H1 (cell line): ENCODE data around the gene DCDC2. TPM values are rescaled to one million over a fixed set of nuclear protein-coding genes. Genes with fewer than 3 reads are reported as not detected.

Experiments
- CTCF ChIA-PET: fragments of 300-600 bp; sonication (Branson Sonifier 250); formaldehyde crosslinking; loops from one replicate; lab custom pipeline; 2021; ENCODE audit not compliant: partially characterized antibody; lab: Charles Lee
- POLR2A ChIA-PET: fragments of 300-600 bp; sonication (Branson Sonifier 250); formaldehyde crosslinking; loops from one replicate; lab custom pipeline; 2021; ENCODE audit warnings: inconsistent platforms; ENCODE audit not compliant: partially characterized antibody; lab: Charles Lee
- DNase-seq, 2 experiments: peaks; one replicate each; pipeline versions ENCODE4 v3.0.0 to v3.0.0-alpha.2; 2010 to 2022; ENCODE audit warnings: low spot score in 2 of 2, low read depth in 1 of 2, mixed read lengths in 1 of 2
- FAIRE-seq: peaks from 2 replicates; lab custom pipeline; 2011; peaks lifted over from hg19 to GRCh38; lab: Jason Lieb, UNC
- H2AFZ ChIP-seq: 2 replicates; pipeline ENCODE4 v1.8.1; 2012; ENCODE audit warnings: low read length, inconsistent platforms
- H2AK5ac ChIP-seq: 2 replicates; pipeline ENCODE4 v1.6.1; 2013; ENCODE audit warnings: low read depth, low read length
- H2BK120ac ChIP-seq: replicated peaks from 2 replicates; pipeline ENCODE3; 2013; ENCODE audit warnings: low read depth, low read length, inconsistent platforms
- H2BK12ac ChIP-seq: 2 replicates; pipeline ENCODE4 v1.6.1; 2013; ENCODE audit warnings: low read depth, low read length
- H2BK15ac ChIP-seq: 2 replicates; pipeline ENCODE4 v1.6.1; 2013; ENCODE audit warnings: low read length
- H2BK20ac ChIP-seq: 2 replicates; pipeline ENCODE4 v1.6.1; 2013; ENCODE audit warnings: low read length
- H2BK5ac ChIP-seq: 2 replicates; pipeline ENCODE4 v1.6.1; 2013; ENCODE audit warnings: low read depth, low read length
- H3K14ac ChIP-seq: 2 replicates; pipeline ENCODE4 v1.6.1; 2013; ENCODE audit warnings: inconsistent platforms; ENCODE audit not compliant: insufficient read length
- H3K18ac ChIP-seq: 2 replicates; pipeline ENCODE4 v1.6.1; 2013; ENCODE audit warnings: low read length; ENCODE audit errors: extremely low read depth
- H3K23ac ChIP-seq: 2 replicates; pipeline ENCODE4 v1.6.1; 2013; ENCODE audit warnings: inconsistent platforms; ENCODE audit not compliant: insufficient read length
- H3K23me2 ChIP-seq: 2 replicates; pipeline ENCODE4 v1.6.1; 2013; ENCODE audit warnings: low read depth, low read length
- H3K27ac ChIP-seq: 2 replicates; pipeline ENCODE4 v1.6.1; 2011; ENCODE audit warnings: low read depth, low read length, inconsistent platforms
- H3K27me3 ChIP-seq, 4 experiments: replicated peaks in 1 of 4; 1 replicate in 1 of 4; 2 replicates in 3 of 4; pipeline versions ENCODE4 v1.6.1 to v1.8.1; 2011 to 2013; ENCODE audit warnings: low read length in 3 of 4, mild to moderate bottlenecking in 3 of 4, inconsistent platforms in 2 of 4, mixed read lengths in 2 of 4, moderate library complexity in 1 of 4; ENCODE audit not compliant: control insufficient read depth in 3 of 4, insufficient read depth in 3 of 4; ENCODE audit errors: extremely low read depth in 1 of 4
- H3K36me3 ChIP-seq, 4 experiments: 2 replicates each; pipeline versions ENCODE4 v1.6.1 to v1.8.1; 2011 to 2013; ENCODE audit warnings: mild to moderate bottlenecking in 4 of 4, low read length in 3 of 4, moderate library complexity in 2 of 4, control low read depth in 1 of 4, inconsistent platforms in 1 of 4; ENCODE audit not compliant: insufficient read depth in 4 of 4, control insufficient read depth in 2 of 4
- H3K4ac ChIP-seq: replicated peaks from 2 replicates; pipeline ENCODE3; 2013; ENCODE audit warnings: low read length, low read depth, mixed read lengths, inconsistent platforms; ENCODE audit not compliant: insufficient read length
- H3K4me1 ChIP-seq, 4 experiments: replicated peaks in 1 of 4; 1 replicate in 1 of 4; 2 replicates in 3 of 4; pipeline versions ENCODE4 v1.6.1 to v1.8.1; 2011 to 2013; ENCODE audit warnings: low read length in 3 of 4, inconsistent platforms in 2 of 4, mixed read lengths in 1 of 4; ENCODE audit not compliant: insufficient read depth in 4 of 4, control insufficient read depth in 3 of 4
- H3K4me2 ChIP-seq, 2 experiments: 2 replicates each; pipeline versions ENCODE4 v1.6.1 to v1.8.1; 2011 to 2013; ENCODE audit warnings: low read depth in 2 of 2, low read length in 2 of 2, control low read depth in 1 of 2, inconsistent platforms in 1 of 2, mild to moderate bottlenecking in 1 of 2; ENCODE audit not compliant: insufficient read depth in 1 of 2
- H3K4me3 ChIP-seq, 4 experiments: fragments of 200-600, 300-600 bp in 1 of 4; sonication (generic), shearing (Covaris generic), sonication (Bioruptor Twin) in 1 of 4; 2 replicates each; pipeline versions ENCODE4 v1.5.1 to v1.8.1; 2011 to 2016; ENCODE audit warnings: low read length in 4 of 4, low read depth in 3 of 4, control low read depth in 2 of 4, inconsistent platforms in 2 of 4, mild to moderate bottlenecking in 2 of 4, mixed read lengths in 1 of 4, moderate library complexity in 1 of 4; ENCODE audit not compliant: insufficient read depth in 2 of 4; ENCODE audit errors: extremely low read depth in 1 of 4
- H3K56ac ChIP-seq: replicated peaks from 2 replicates; pipeline ENCODE3; 2013; ENCODE audit warnings: low read depth, mild to moderate bottlenecking, mixed read lengths, low read length, inconsistent platforms; ENCODE audit not compliant: insufficient read length
- H3K79me1 ChIP-seq: 2 replicates; pipeline ENCODE4 v1.6.1; 2013; ENCODE audit warnings: low read depth, low read length, control low read depth
- H3K79me2 ChIP-seq, 2 experiments: 2 replicates each; pipeline versions ENCODE4 v1.6.1 to v1.8.1; 2012 to 2013; ENCODE audit warnings: low read length in 2 of 2, mild to moderate bottlenecking in 2 of 2, inconsistent platforms in 1 of 2; ENCODE audit not compliant: insufficient read depth in 2 of 2, control insufficient read depth in 1 of 2
- H3K9ac ChIP-seq, 4 experiments: replicated peaks in 1 of 4; 1 replicate in 1 of 4; 2 replicates in 3 of 4; pipeline versions ENCODE4 v1.6.1 to v1.8.1; 2011 to 2013; ENCODE audit warnings: low read depth in 3 of 4, low read length in 3 of 4, control low read depth in 2 of 4, mild to moderate bottlenecking in 2 of 4, moderate library complexity in 2 of 4, inconsistent platforms in 1 of 4; ENCODE audit errors: extremely low read depth in 1 of 4
- H3K9me3 ChIP-seq, 2 experiments: 2 replicates each; pipeline versions ENCODE4 v1.6.1 to v1.8.1; 2012 to 2013; ENCODE audit warnings: mild to moderate bottlenecking in 2 of 2, moderate library complexity in 2 of 2, control low read depth in 1 of 2, inconsistent platforms in 1 of 2, low read depth in 1 of 2, low read length in 1 of 2, mixed read lengths in 1 of 2; ENCODE audit not compliant: insufficient read depth in 2 of 2
- H4K20me1 ChIP-seq, 2 experiments: replicated peaks in 1 of 2; 2 replicates each; pipeline versions ENCODE3 to v1.8.1; 2011 to 2013; ENCODE audit warnings: inconsistent platforms in 2 of 2, low read length in 2 of 2, mild to moderate bottlenecking in 1 of 2; ENCODE audit not compliant: insufficient read depth in 2 of 2, control insufficient read depth in 1 of 2
- H4K5ac ChIP-seq: 2 replicates; pipeline ENCODE4 v1.6.1; 2013; ENCODE audit warnings: low read length, low read depth, mixed read lengths, inconsistent platforms; ENCODE audit not compliant: insufficient read length
- H4K8ac ChIP-seq: 2 replicates; pipeline ENCODE4 v1.8.0; 2013; ENCODE audit warnings: mild to moderate bottlenecking, moderate library complexity, low read length, inconsistent platforms; ENCODE audit not compliant: insufficient read depth; ENCODE audit errors: extremely low read depth
- H4K91ac ChIP-seq: replicated peaks from 2 replicates; pipeline ENCODE3; 2013; ENCODE audit warnings: low read length, mixed read lengths, inconsistent platforms; ENCODE audit not compliant: insufficient read length
- ASH2L ChIP-seq: fragments of 200-600, 300-600 bp; sonication (generic); IDR thresholded peaks from one replicate; pipeline ENCODE4 v1.7.1; 2017; ENCODE audit warnings: low read length
- BACH1 ChIP-seq: IDR thresholded peaks from 2 replicates; pipeline ENCODE4 v1.6.1; 2012; ENCODE audit warnings: low read length, improper control_type of control experiment
- BCL11A ChIP-seq, 2 experiments: IDR thresholded peaks; one replicate each; pipeline ENCODE4 v1.6.1; 2011; ENCODE audit warnings: low read depth in 2 of 2, low read length in 2 of 2, mild to moderate bottlenecking in 2 of 2
- EGR1 ChIP-seq: IDR thresholded peaks from 2 replicates; pipeline ENCODE4 v1.6.1; 2011; ENCODE audit warnings: low read depth, low read length, borderline replicate concordance
- EZH2 ChIP-seq: fragments of 200-600 bp; sonication (generic); IDR thresholded peaks from 2 replicates; pipeline ENCODE4 v1.7.1; 2012; ENCODE audit warnings: low read depth, mild to moderate bottlenecking, moderate library complexity, low read length, inconsistent platforms; ENCODE audit not compliant: severe bottlenecking
- GABPA ChIP-seq: IDR thresholded peaks from 2 replicates; pipeline ENCODE4 v1.6.1; 2011; ENCODE audit warnings: mild to moderate bottlenecking, low read length, moderate library complexity, borderline replicate concordance; ENCODE audit not compliant: insufficient read depth
- HDAC6 ChIP-seq: IDR thresholded peaks from one replicate; pipeline ENCODE4 v1.7.1; 2012; ENCODE audit warnings: low read depth, mild to moderate bottlenecking, inconsistent platforms, low read length, moderate library complexity
- POLR2AphosphoS5 ChIP-seq: IDR thresholded peaks from 2 replicates; pipeline ENCODE4 v1.6.1; 2011; ENCODE audit warnings: low read depth, low read length
- RFX5 ChIP-seq: IDR thresholded peaks from 2 replicates; pipeline ENCODE4 v1.6.1; 2011; ENCODE audit warnings: low read depth, low read length, improper control_type of control experiment, borderline replicate concordance
- RNF2 ChIP-seq: fragments of 200-900, 300-1000 bp; sonication (generic); IDR thresholded peaks from 2 replicates; pipeline ENCODE4 v1.7.1; 2016; ENCODE audit warnings: borderline replicate concordance, low read depth, mild to moderate bottlenecking, antibody characterized with exemption, low read length; ENCODE audit not compliant: poor library complexity, severe bottlenecking; ENCODE audit errors: missing control alignments
- SIN3A ChIP-seq, 2 experiments: IDR thresholded peaks in 1 of 2; conservative IDR thresholded peaks in 1 of 2; 2 replicates each; pipeline ENCODE4 v1.6.1; 2011 to 2012; ENCODE audit warnings: low read length in 2 of 2, improper control_type of control experiment in 1 of 2, low read depth in 1 of 2, mild to moderate bottlenecking in 1 of 2
- WGBS, 2 experiments: shearing (Covaris generic) in 1 of 2; methylation state at CpG; one replicate each; pipeline versions ENCODE4 v1.1.6 to v1.1.7; 2013 to 2015; ENCODE audit warnings: low lambda C conversion rate in 2 of 2, mixed read lengths in 2 of 2, inconsistent platforms in 1 of 2, low coverage in 1 of 2, missing lambda C conversion rate in 1 of 2; ENCODE audit not compliant: insufficient replicate concordance in 2 of 2, insufficient coverage in 1 of 2, insufficient read length in 1 of 2; ENCODE audit errors: extremely low coverage in 1 of 2, missing lambda C conversion rate in 1 of 2; 5-methylcytosine and 5-hydroxymethylcytosine counted together
- polyA plus RNA-seq, 7 experiments: library from polyadenylated mRNA; depleted of rRNA in 3 of 7; stranded (reverse) in 5 of 7; unstranded in 2 of 7; fragments of >200 nt in 5 of 7; fragments of 200-250 nt in 2 of 7; gene quantifications; 1 replicate in 5 of 7; 2 replicates in 1 of 7; 4 replicates in 1 of 7; pipeline versions ENCODE4 v1.2.1 to v1.2.3, GENCODE V29; 2011 to 2013; ENCODE audit warnings: missing spikeins in 2 of 7, mixed read lengths in 2 of 7
- total RNA-seq: library from RNA; stranded (reverse); fragmentation: NEBNext Ultra II Directional; extraction: Animal tissue kit (Norgen Biotek cat#: 25700); gene quantifications from 2 replicates; pipeline ENCODE4 v1.2.1, GENCODE V29; 2021

Gene DCDC2
- total and polyA plus RNA-seq, 2 of the 8 experiments (the other 6 are each of a cell fraction or from before 2014, with no cell fraction given): 0.03 to 0.15 TPM

DNA sequence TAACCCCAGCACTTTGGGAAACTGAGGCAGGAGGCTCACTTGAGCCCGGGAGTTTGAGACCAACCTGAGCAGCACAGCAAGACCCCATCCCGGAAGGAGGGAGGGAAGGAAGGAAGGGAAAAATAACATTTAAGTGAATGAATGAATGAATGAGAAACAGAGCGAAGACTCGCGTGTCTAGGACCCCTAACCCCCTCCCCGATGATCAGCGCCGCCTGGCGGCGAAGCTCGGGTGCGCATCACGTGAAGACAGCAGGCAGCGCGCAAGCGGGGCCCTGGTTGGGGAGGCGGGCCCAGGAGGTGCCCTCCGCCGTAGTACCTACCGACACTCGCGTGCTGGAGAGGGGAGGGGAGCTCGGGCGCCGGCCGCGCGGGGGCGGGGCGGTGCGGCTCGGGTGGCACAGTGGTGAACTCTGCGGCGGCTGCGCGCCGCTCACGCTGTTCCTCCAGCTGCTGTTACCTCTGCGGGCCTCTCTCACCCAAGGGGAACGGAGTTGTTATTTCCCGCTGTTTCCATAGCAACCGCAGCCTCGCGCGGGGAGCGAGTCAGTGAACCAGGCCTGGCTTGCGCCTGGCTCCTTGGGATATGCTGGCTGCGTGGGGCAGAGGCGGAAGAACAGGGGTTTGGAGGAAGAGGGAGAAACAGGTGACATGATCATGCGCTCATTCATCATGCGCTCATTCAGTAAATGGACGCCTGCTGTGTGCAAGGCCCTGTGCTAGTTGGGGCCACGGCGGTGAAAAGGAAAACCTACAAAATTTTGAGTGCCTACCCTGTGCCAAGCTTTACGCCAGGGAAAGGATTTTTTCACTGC is 2.0 kb upstream of the DCDC2 start:
- peaks cover 0 to 3% (median 1%) of the 10 kb centered on the region in 4 experiments; a peak in 2 of 7 replicates for H3K4me1 ChIP-seq
- no peaks in the 10 kb centered on the region for H4K20me1 ChIP-seq
- H3K79me1 ChIP-seq: no peaks in the 10 kb centered on the region
- peak overlapping the region; percentile 60 to 70 (median 67) for H3K4me3 ChIP-seq
- H3K14ac ChIP-seq: no peak overlapping the region
- peak overlapping the region; percentile 90 for H2AFZ ChIP-seq
- H3K79me2 ChIP-seq: no peaks in the 10 kb centered on the region
- H3K27ac ChIP-seq: 0 out of 2 replicates have a peak overlapping the region, but pooled peaks have one; percentile 13
- H2BK20ac ChIP-seq: no peak overlapping the region
- DNase-seq (peak; percentile 69 to 99), FAIRE-seq (no peak)
- H2BK120ac ChIP-seq: no peak overlapping the region
- H2BK15ac ChIP-seq: no peak overlapping the region
- H2BK5ac ChIP-seq: no peak overlapping the region
- no peak overlapping the region; the same call in none of the 2 replicates for H4K8ac ChIP-seq
- H2BK12ac ChIP-seq: peak overlapping the region; percentile 94
- no peaks in the 10 kb centered on the region for H3K36me3 ChIP-seq
- no peak overlapping the region for H3K56ac ChIP-seq
- H3K9ac ChIP-seq: peak overlapping the region in 3 of 4 experiments; percentile 31 to 55 (median 48); a peak in 4 of 7 replicates
- H3K4me2 ChIP-seq: peak overlapping the region; percentile 76 to 86
- no peak overlapping the region for H4K91ac ChIP-seq
- H3K4ac ChIP-seq: no peak overlapping the region
- H3K23me2 ChIP-seq: peaks cover 4% of the 10 kb centered on the region
- no peaks in the 10 kb centered on the region for H3K27me3 ChIP-seq
- no peak overlapping the region for H2AK5ac ChIP-seq
- H4K5ac ChIP-seq: no peak overlapping the region
- no peak overlapping the region for H3K23ac ChIP-seq
- H3K18ac ChIP-seq: peak overlapping the region; percentile 11; the same call in 1 of the 2 replicates
- POLR2A ChIA-PET: interaction anchor here (1.0 kb wide), 1 partner anchor 16 kb away, joined by 3 read pairs; no protein-coding TSS in a partner anchor
- no peaks in the 10 kb centered on the region; a peak in 1 of 4 replicates for H3K9me3 ChIP-seq
- CTCF ChIA-PET: interaction anchor here (0.6 to 2.6 kb wide), 20 partner anchors 10 to 137 kb away, joined by 3 to 21 read pairs (median 4); no protein-coding TSS in a partner anchor
- WGBS, 2 experiments: 11% methylated on average over 42 of the region's 55 CpGs; no CpG with 5 or more reads in 1 of the 2 experiments
- TF ChIP-seq EGR1: peak; percentile 80; the same call in 1 of the 2 replicates
- TF ChIP-seq RFX5: no peak
- no peak for TF ChIP-seq EZH2
- TF ChIP-seq GABPA: no peak
- TF ChIP-seq SIN3A (conservative IDR thresholded peaks at IDR 0.05 in 1 of 2, IDR thresholded peaks at IDR 0.05 in 1 of 2; ENCODE audit: low read depth in 1 of 2, low read length in 2 of 2): peak in 1 of 2 experiments; percentile 49; a peak in 1 of 4 replicates
- TF ChIP-seq BACH1: peak; percentile 86
- TF ChIP-seq POLR2AphosphoS5: no peak
- no peak for TF ChIP-seq RNF2
- no peak for TF ChIP-seq HDAC6
- TF ChIP-seq BCL11A (IDR thresholded peaks at IDR 0.05; ENCODE audit: low read depth in 2 of 2, low read length in 2 of 2): no peak
- TF ChIP-seq ASH2L: peak; percentile 97
